ENCODE results near the gene DNAH3.

DNA sequence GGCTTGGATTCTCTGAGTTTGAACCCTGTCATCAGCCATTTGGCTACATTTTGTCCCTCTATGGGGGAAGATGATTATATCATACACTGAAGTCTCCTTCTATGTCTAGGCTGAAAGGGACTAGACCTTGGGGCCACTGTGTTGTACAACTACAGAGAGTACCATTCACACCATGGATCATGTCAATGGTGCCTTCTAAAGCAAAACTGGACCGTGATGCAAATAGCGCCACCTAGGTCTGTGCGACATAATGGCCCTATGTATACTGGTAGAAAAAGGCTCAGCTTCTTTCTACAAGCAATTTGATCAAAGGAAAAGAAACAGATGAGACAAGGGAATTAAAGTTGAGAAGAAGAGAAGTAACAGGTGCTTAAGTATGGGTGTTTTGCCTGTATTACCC is 149.4 kb downstream of the DNAH3 start:
- TF ChIP-seq, protein P1, sequence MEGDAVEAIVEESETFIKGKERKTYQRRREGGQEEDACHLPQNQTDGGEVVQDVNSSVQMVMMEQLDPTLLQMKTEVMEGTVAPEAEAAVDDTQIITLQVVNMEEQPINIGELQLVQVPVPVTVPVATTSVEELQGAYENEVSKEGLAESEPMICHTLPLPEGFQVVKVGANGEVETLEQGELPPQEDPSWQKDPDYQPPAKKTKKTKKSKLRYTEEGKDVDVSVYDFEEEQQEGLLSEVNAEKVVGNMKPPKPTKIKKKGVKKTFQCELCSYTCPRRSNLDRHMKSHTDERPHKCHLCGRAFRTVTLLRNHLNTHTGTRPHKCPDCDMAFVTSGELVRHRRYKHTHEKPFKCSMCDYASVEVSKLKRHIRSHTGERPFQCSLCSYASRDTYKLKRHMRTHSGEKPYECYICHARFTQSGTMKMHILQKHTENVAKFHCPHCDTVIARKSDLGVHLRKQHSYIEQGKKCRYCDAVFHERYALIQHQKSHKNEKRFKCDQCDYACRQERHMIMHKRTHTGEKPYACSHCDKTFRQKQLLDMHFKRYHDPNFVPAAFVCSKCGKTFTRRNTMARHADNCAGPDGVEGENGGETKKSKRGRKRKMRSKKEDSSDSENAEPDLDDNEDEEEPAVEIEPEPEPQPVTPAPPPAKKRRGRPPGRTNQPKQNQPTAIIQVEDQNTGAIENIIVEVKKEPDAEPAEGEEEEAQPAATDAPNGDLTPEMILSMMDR (IDR thresholded peaks at IDR 0.05 in 8 of 11, conservative IDR thresholded peaks at IDR 0.05 in 3 of 11), result peak in 5 of 11 experiments; percentile 9 to 34 (median 23)
- TF ChIP-seq POLR2AphosphoS5 (IDR thresholded peaks at IDR 0.05), result no peak
